Karpas-422 (cell line): ENCODE results near the gene SH3PXD2B. TPM values are rescaled to one million over a fixed set of nuclear protein-coding genes. Genes with fewer than 3 reads are reported as not detected.
"Not testable (repeated sequence)": the region's sequence is repeated elsewhere in the genome, so short reads cannot be mapped to it uniquely, and the experiment has no call there.

Experiments
- DNase-seq: peaks from one replicate; pipeline ENCODE4 v3.0.0-alpha.2; 2015
- H2AFZ ChIP-seq: fragments of 200-600 bp; sonication (generic); 2 replicates; pipeline ENCODE4 v1.6.1; 2014; ENCODE audit warnings: antibody characterized with exemption, low read length, mixed read lengths
- H3K27ac ChIP-seq: fragments of 200-600 bp; sonication (generic); 2 replicates; pipeline ENCODE4 v1.5.1; 2014; ENCODE audit warnings: mild to moderate bottlenecking, low read length, moderate library complexity
- H3K27me3 ChIP-seq: fragments of 200-600 bp; sonication (generic); 2 replicates; pipeline ENCODE4 v1.6.1; 2014; ENCODE audit warnings: low read length, mixed read lengths
- H3K36me3 ChIP-seq: fragments of 200-600 bp; sonication (generic); 2 replicates; pipeline ENCODE4 v1.6.1; 2014; ENCODE audit warnings: low read length, mixed read lengths; ENCODE audit not compliant: insufficient read depth
- H3K4me1 ChIP-seq: fragments of 200-600 bp; sonication (generic); 2 replicates; pipeline ENCODE4 v1.6.1; 2014; ENCODE audit warnings: mild to moderate bottlenecking, low read length, mixed read lengths
- H3K4me2 ChIP-seq: fragments of 200-600 bp; sonication (generic); 2 replicates; pipeline ENCODE4 v1.6.1; 2014; ENCODE audit warnings: low read length, low read depth, mild to moderate bottlenecking; ENCODE audit not compliant: poor library complexity, severe bottlenecking
- H3K4me3 ChIP-seq: fragments of 200-600 bp; sonication (generic); 2 replicates; pipeline ENCODE4 v1.5.1; 2014; ENCODE audit warnings: mild to moderate bottlenecking, antibody characterized with exemption, low read length, mixed read lengths
- H3K79me2 ChIP-seq: fragments of 200-600 bp; sonication (generic); 2 replicates; pipeline ENCODE4 v1.6.1; 2014; ENCODE audit warnings: mild to moderate bottlenecking, low read length, mixed read lengths
- H3K9ac ChIP-seq: fragments of 200-600 bp; sonication (generic); 2 replicates; pipeline ENCODE4 v1.6.0; 2014; ENCODE audit warnings: low read length
- H3K9me2 ChIP-seq: fragments of 200-600 bp; sonication (generic), shearing (Covaris generic); replicated peaks from 2 replicates; pipeline ENCODE4 v1.6.0; 2014; ENCODE audit warnings: mild to moderate bottlenecking, low read length, moderate library complexity; ENCODE audit not compliant: insufficient read depth
- H3K9me3 ChIP-seq: fragments of 300-700, 200-600 bp; sonication (generic); 2 replicates; pipeline ENCODE4 v1.6.1; 2014; ENCODE audit warnings: low read length, mixed read lengths
- H4K20me1 ChIP-seq: fragments of 200-600 bp; sonication (generic); 2 replicates; pipeline ENCODE4 v1.6.1; 2014; ENCODE audit warnings: mild to moderate bottlenecking, antibody characterized with exemption, low read length, low read depth; ENCODE audit not compliant: insufficient read depth
- total RNA-seq: library from RNA; depleted of rRNA; stranded (reverse); fragments of >200 nt; shearing (Covaris generic); gene quantifications from 2 replicates; pipeline ENCODE4 v1.2.3, GENCODE V29; 2014; ENCODE audit warnings: low replicate concordance

Gene SH3PXD2B
- total RNA-seq, 1 experiment from 2014 or later, result 0.15 TPM

- DNase-seq, result no peak
- Histone ChIP-seq H2AFZ (no peak overlapping the region), H3K36me3 (no peaks in the 10 kb centered on the region), H3K9ac (no peak overlapping the region), H3K27ac (no peak overlapping the region), H4K20me1 (no peaks in the 10 kb centered on the region), H3K4me1 (no peaks in the 10 kb centered on the region), H3K9me3 (no peaks in the 10 kb centered on the region), H3K27me3 (no peaks in the 10 kb centered on the region), H3K9me2 (no peaks in the 10 kb centered on the region), H3K4me2 (no peak overlapping the region), H3K4me3 (no peak overlapping the region), H3K79me2 (no peaks in the 10 kb centered on the region)
Observed at GRCh38 chr5:172403817-172404216, 50.5 kb downstream of the SH3PXD2B start.

GRCh38 chr5:172403189-172403796 lies 51.0 kb downstream of the SH3PXD2B start:
- Histone ChIP-seq H3K9ac (no peak overlapping the region), H3K79me2 (no peaks in the 10 kb centered on the region), H3K9me3 (no peaks in the 10 kb centered on the region), H3K4me2 (no peak overlapping the region), H3K4me3 (no peak overlapping the region), H3K36me3 (no peaks in the 10 kb centered on the region), H3K4me1 (no peaks in the 10 kb centered on the region), H3K27ac (no peak overlapping the region), H3K27me3 (no peaks in the 10 kb centered on the region), H3K9me2 (no peaks in the 10 kb centered on the region), H2AFZ (no peak overlapping the region), H4K20me1 (no peaks in the 10 kb centered on the region)
- no peak for DNase-seq

- H3K27ac ChIP-seq, result no peak overlapping the region
Observed at GRCh38 chr5:172402531-172403188, 51.7 kb downstream of the SH3PXD2B start.

GRCh38 chr5:172402031-172402430 lies 52.3 kb downstream of the SH3PXD2B start:
- not testable (repeated sequence) for H3K9ac ChIP-seq, H3K9me3 ChIP-seq, H3K4me3 ChIP-seq, H3K9me2 ChIP-seq, DNase-seq, H3K27me3 ChIP-seq, H3K36me3 ChIP-seq, H2AFZ ChIP-seq, H3K79me2 ChIP-seq, H3K4me1 ChIP-seq, H4K20me1 ChIP-seq, H3K4me2 ChIP-seq, H3K27ac ChIP-seq

More at GRCh38 chr5:172402531-172403188, 51.7 kb downstream of the SH3PXD2B start:
- Histone ChIP-seq H3K79me2 (no peaks in the 10 kb centered on the region), H3K9me3 (no peaks in the 10 kb centered on the region), H3K27me3 (no peaks in the 10 kb centered on the region), H3K36me3 (no peaks in the 10 kb centered on the region), H4K20me1 (no peaks in the 10 kb centered on the region), H3K9me2 (no peaks in the 10 kb centered on the region), H3K4me1 (no peaks in the 10 kb centered on the region), H3K9ac (no peak overlapping the region), H3K4me3 (no peak overlapping the region), H3K4me2 (no peak overlapping the region), H2AFZ (no peak overlapping the region)
- no peak for DNase-seq

- Histone ChIP-seq H3K4me3 (no peak overlapping the region), H3K4me2 (no peak overlapping the region)
Observed at GRCh38 chr5:172399826-172400225, 54.5 kb downstream of the SH3PXD2B start.

GRCh38 chr5:172399336-172399735 lies 55.0 kb downstream of the SH3PXD2B start:
- no peaks in the 10 kb centered on the region for H3K9me3 ChIP-seq
- no peak overlapping the region for H3K27ac ChIP-seq
- H3K79me2 ChIP-seq, result no peaks in the 10 kb centered on the region
- no peak for DNase-seq
- H3K36me3 ChIP-seq, result no peaks in the 10 kb centered on the region
- no peak overlapping the region for H3K4me3 ChIP-seq
- no peaks in the 10 kb centered on the region for H3K27me3 ChIP-seq
- H2AFZ ChIP-seq, result no peak overlapping the region
- no peaks in the 10 kb centered on the region for H4K20me1 ChIP-seq
- H3K4me2 ChIP-seq, result no peak overlapping the region
- H3K9ac ChIP-seq, result no peak overlapping the region
- H3K9me2 ChIP-seq, result no peaks in the 10 kb centered on the region
- no peaks in the 10 kb centered on the region for H3K4me1 ChIP-seq

More at GRCh38 chr5:172399826-172400225, 54.5 kb downstream of the SH3PXD2B start:
- Histone ChIP-seq H3K79me2 (no peaks in the 10 kb centered on the region), H3K9ac (no peak overlapping the region), H3K27ac (no peak overlapping the region), H3K9me3 (no peaks in the 10 kb centered on the region), H3K27me3 (no peaks in the 10 kb centered on the region), H3K9me2 (no peaks in the 10 kb centered on the region), H4K20me1 (no peaks in the 10 kb centered on the region), H3K36me3 (no peaks in the 10 kb centered on the region), H2AFZ (no peak overlapping the region), H3K4me1 (no peaks in the 10 kb centered on the region)
- DNase-seq, result no peak

- H3K4me3 ChIP-seq, H3K79me2 ChIP-seq, H3K27ac ChIP-seq, H4K20me1 ChIP-seq, H3K9me2 ChIP-seq, DNase-seq, H2AFZ ChIP-seq, H3K4me2 ChIP-seq, H3K9me3 ChIP-seq, H3K36me3 ChIP-seq, H3K27me3 ChIP-seq, H3K4me1 ChIP-seq, H3K9ac ChIP-seq: not testable (repeated sequence)
Observed at GRCh38 chr5:172398645-172399044, 55.7 kb downstream of the SH3PXD2B start.

GRCh38 chr5:172396994-172397393 lies 57.3 kb downstream of the SH3PXD2B start:
- not testable (repeated sequence) for H3K9ac ChIP-seq, H3K79me2 ChIP-seq, H3K4me2 ChIP-seq, H3K27ac ChIP-seq, H3K9me2 ChIP-seq, H3K27me3 ChIP-seq, H3K4me1 ChIP-seq, DNase-seq, H3K4me3 ChIP-seq, H4K20me1 ChIP-seq, H3K36me3 ChIP-seq, H2AFZ ChIP-seq, H3K9me3 ChIP-seq
